ENCODE results near the gene MLLT1. TPM values are rescaled to one million over a fixed set of nuclear protein-coding genes. Genes with fewer than 3 reads are reported as not detected.

The MLLT1 gene
- total RNA-seq, 1 donor from 2014 or later: 36.0 TPM

- DNase-seq: no peak
- Histone ChIP-seq H3K36me3 (peaks cover 37% of the 10 kb centered on the region), H3K4me3 (no peak overlapping the region), H3K27ac (replicated peaks) (no peak overlapping the region), H3K4me1 (peaks cover 90% of the 10 kb centered on the region), H3K27me3 (ENCODE audit: low read depth) (no peaks in the 10 kb centered on the region), H3K9me3 (replicated peaks) (no peaks in the 10 kb centered on the region)
- intact Hi-C loops (cut with micrococcal nuclease): no loop called here
- TF ChIP-seq CTCF (IDR thresholded peaks at IDR 0.05; ENCODE audit: borderline replicate concordance): no peak
Observed at GRCh38 chr19:6221220-6221877, 58.4 kb downstream of the MLLT1 start.

GRCh38 chr19:6220385-6221191 is 59.2 kb downstream of the MLLT1 start:
- no peak for TF ChIP-seq CTCF (IDR thresholded peaks at IDR 0.05; ENCODE audit: borderline replicate concordance)
- Histone ChIP-seq H3K9me3 (replicated peaks) (no peaks in the 10 kb centered on the region), H3K27me3 (ENCODE audit: low read depth) (no peaks in the 10 kb centered on the region), H3K4me1 (peaks cover 85% of the 10 kb centered on the region), H3K4me3 (no peak overlapping the region), H3K27ac (replicated peaks) (peak overlapping the region; percentile 63), H3K36me3 (peaks cover 36% of the 10 kb centered on the region)
- intact Hi-C loops (cut with micrococcal nuclease): no loop called here
- DNase-seq: peak; percentile 53

- H3K9me3 ChIP-seq (replicated peaks): no peaks in the 10 kb centered on the region
- no peaks in the 10 kb centered on the region for H3K27me3 ChIP-seq (ENCODE audit: low read depth)
- H3K36me3 ChIP-seq: peaks cover 36% of the 10 kb centered on the region
- peak overlapping the region; percentile 63 for H3K27ac ChIP-seq (replicated peaks)
- peaks cover 77% of the 10 kb centered on the region for H3K4me1 ChIP-seq
- intact Hi-C loops (cut with micrococcal nuclease): loop anchor here (5.0 kb wide), 1 partner anchor 83 kb away; no protein-coding TSS in a partner anchor
- TF ChIP-seq CTCF (IDR thresholded peaks at IDR 0.05; ENCODE audit: borderline replicate concordance): no peak
- DNase-seq: no peak
- H3K4me3 ChIP-seq: no peak overlapping the region
Observed at GRCh38 chr19:6219586-6220290, 60.0 kb downstream of the MLLT1 start.

- Histone ChIP-seq H3K4me3 (no peak overlapping the region), H3K27me3 (ENCODE audit: low read depth) (no peaks in the 10 kb centered on the region), H3K36me3 (peaks cover 38% of the 10 kb centered on the region), H3K4me1 (peaks cover 71% of the 10 kb centered on the region), H3K27ac (replicated peaks) (peak overlapping the region; percentile 63), H3K9me3 (replicated peaks) (no peaks in the 10 kb centered on the region)
- intact Hi-C loops (cut with micrococcal nuclease): loop anchor here (5.0 kb wide), 1 partner anchor 83 kb away; no protein-coding TSS in a partner anchor
- no peak for TF ChIP-seq CTCF (IDR thresholded peaks at IDR 0.05; ENCODE audit: borderline replicate concordance)
- no peak for DNase-seq
Observed at GRCh38 chr19:6219147-6219525, 60.6 kb downstream of the MLLT1 start.

GRCh38 chr19:6218491-6219146 is 61.2 kb downstream of the MLLT1 start:
- intact Hi-C loops (cut with micrococcal nuclease): loop anchor here (5.0 kb wide), 1 partner anchor 84 kb away; no protein-coding TSS in a partner anchor

More at GRCh38 chr19:6218491-6219146, 61.2 kb downstream of the MLLT1 start:
- Histone ChIP-seq H3K4me3 (no peak overlapping the region), H3K27me3 (ENCODE audit: low read depth) (no peaks in the 10 kb centered on the region), H3K36me3 (peaks cover 38% of the 10 kb centered on the region), H3K27ac (replicated peaks) (peak overlapping the region; percentile 63), H3K9me3 (replicated peaks) (no peaks in the 10 kb centered on the region), H3K4me1 (peaks cover 66% of the 10 kb centered on the region)
- DNase-seq: peak; percentile 88
- peak; percentile 96 for TF ChIP-seq CTCF (IDR thresholded peaks at IDR 0.05; ENCODE audit: borderline replicate concordance)
